ENCODE measurements around the gene ARF6. TPM values are rescaled to one million over a fixed set of nuclear protein-coding genes. Genes with fewer than 3 reads are reported as not detected.

The ARF6 gene
- total and polyA plus RNA-seq, 2 experiments from 2014 or later: 22.5 to 27.8 TPM

DNA sequence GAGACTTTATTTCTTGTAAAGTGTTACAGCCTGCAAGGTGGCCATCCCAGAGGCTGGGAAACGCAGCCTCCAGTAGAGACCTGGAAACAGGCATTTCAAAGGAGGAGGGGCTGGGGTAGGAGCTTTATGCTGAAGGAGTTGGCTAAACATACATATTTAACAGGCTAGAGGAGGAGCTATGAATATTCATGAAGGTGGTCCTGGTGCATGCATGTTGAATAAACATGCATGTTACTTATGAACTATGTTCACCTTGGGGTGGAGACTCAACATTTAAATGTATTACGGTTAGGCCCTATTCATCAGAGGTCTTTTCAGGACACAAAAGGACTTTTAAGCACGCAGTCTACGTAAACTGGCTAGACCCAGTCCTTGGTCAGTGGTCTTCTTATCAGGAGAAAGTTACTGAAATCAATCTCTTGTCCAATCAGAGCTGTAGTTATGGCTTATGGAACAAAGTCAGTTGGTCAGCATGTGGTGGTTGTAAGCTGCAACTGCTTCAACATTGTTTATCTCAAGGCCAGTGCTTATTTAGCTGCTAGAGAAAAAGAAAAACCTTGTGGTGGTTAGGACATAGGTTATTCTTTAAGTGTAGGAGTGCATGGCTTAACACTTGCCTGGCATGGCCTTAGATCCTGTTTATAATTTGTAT lies 11.4 kb upstream of the ARF6 start:
- TF ChIP-seq, protein P1, sequence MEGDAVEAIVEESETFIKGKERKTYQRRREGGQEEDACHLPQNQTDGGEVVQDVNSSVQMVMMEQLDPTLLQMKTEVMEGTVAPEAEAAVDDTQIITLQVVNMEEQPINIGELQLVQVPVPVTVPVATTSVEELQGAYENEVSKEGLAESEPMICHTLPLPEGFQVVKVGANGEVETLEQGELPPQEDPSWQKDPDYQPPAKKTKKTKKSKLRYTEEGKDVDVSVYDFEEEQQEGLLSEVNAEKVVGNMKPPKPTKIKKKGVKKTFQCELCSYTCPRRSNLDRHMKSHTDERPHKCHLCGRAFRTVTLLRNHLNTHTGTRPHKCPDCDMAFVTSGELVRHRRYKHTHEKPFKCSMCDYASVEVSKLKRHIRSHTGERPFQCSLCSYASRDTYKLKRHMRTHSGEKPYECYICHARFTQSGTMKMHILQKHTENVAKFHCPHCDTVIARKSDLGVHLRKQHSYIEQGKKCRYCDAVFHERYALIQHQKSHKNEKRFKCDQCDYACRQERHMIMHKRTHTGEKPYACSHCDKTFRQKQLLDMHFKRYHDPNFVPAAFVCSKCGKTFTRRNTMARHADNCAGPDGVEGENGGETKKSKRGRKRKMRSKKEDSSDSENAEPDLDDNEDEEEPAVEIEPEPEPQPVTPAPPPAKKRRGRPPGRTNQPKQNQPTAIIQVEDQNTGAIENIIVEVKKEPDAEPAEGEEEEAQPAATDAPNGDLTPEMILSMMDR (IDR thresholded peaks at IDR 0.05; ENCODE audit: low read depth, low read length): no peak
- Histone ChIP-seq H3K27ac (no peak overlapping the region), H3K36me3 (no peaks in the 10 kb centered on the region), H3K4me1 (ENCODE audit: low read depth) (no peaks in the 10 kb centered on the region), H3K9me3 (ENCODE audit: low read depth) (no peaks in the 10 kb centered on the region), H3K4me3 (no peak overlapping the region), H3K27me3 (no peaks in the 10 kb centered on the region)
- DNase-seq (ENCODE audit: low read depth in 1 of 2, low spot score in 1 of 2): no peak

DNA sequence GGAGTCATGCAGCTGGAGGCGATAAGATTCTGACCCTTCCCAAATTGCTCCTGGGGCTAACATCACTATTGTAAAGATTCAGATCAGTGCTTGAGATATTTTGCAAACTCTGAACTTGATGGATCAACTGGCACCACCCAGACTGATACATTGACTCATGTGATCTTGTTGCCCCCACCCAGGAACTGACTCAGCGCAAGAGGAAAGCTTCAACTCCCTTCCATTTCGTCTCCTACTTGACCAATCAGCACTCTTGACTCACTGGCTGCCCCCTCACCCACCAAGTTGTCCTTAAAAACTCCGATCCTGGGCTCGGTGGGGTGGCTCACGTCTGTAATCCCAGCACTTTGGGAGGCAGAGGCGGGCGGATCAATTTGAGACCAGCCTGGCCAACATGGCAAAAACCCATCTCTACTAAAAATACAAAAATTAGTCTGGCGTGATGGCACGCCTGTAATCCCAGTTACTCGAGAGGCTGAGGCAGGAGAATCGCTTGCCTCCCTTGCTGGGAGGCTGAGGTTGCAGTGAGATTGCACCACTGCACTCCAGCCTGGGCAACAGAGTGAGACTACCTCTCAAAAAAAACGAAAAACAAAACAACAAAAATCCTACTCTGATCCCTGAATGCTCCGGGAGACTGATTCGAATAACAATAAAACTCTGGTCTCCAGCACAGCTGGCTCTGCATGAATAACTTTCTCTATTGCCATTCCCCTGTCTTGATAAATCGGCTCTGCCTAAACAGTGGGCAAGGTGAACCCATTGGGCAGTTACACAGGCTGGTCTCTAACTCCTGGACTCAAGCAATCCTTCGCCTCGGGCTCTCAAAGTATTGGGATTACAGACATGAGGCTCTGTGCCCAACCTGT lies 9.8 kb upstream of the ARF6 start:
- H3K27ac ChIP-seq: no peak overlapping the region
- no peaks in the 10 kb centered on the region for H3K36me3 ChIP-seq
- no peak overlapping the region for H3K4me3 ChIP-seq
- H3K27me3 ChIP-seq: no peaks in the 10 kb centered on the region
- H3K9me3 ChIP-seq (ENCODE audit: low read depth): no peaks in the 10 kb centered on the region
- DNase-seq (ENCODE audit: low read depth in 1 of 2, low spot score in 1 of 2): no peak
- no peaks in the 10 kb centered on the region for H3K4me1 ChIP-seq (ENCODE audit: low read depth)
- TF ChIP-seq, protein P1 (IDR thresholded peaks at IDR 0.05; ENCODE audit: low read depth, low read length): no peak

DNA sequence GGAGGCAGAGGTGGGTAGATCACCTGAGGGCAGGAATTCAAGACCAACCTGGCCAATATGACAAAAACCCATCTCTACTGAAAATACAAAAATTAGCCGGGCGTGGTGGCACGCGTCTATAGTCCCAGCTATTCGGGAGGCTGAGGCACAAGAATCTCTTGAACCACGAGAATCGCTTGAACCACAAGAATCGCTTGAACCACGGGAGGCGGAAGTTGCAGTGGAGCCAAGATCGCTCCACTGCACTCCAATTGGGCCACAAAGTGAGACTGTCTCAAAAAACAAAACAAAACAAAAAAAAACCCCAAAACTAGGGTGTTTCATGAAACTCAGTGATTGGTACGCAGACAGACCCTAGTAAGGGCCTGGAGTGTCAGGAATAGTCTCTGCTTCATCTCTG lies 6.4 kb upstream of the ARF6 start:
- DNase-seq (ENCODE audit: low read depth in 1 of 2, low spot score in 1 of 2): no peak
- TF ChIP-seq, protein P1 (IDR thresholded peaks at IDR 0.05; ENCODE audit: low read depth, low read length): no peak
- H3K27me3 ChIP-seq: no peaks in the 10 kb centered on the region
- H3K9me3 ChIP-seq (ENCODE audit: low read depth): no peaks in the 10 kb centered on the region
- H3K36me3 ChIP-seq: no peaks in the 10 kb centered on the region
- H3K4me1 ChIP-seq (ENCODE audit: low read depth): no peaks in the 10 kb centered on the region
- no peak overlapping the region for H3K4me3 ChIP-seq
- no peak overlapping the region for H3K27ac ChIP-seq

DNA sequence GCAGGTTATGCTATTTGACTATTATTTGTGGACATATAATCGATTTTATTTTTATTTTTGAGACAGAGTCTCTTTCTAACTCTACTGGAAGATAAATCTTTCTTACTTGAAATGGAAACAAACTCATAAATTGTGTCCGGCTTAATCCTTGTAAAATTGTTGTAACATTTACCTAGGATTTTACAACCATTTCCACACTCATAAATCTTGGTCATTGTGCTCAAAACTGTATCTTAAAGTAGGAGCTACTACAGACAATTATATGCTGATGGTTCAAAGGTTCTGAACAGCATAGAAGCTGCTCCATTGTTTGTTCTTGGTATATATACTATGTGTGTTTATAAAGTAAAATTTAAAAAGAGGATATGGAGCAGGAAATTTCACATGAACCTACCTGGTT lies 4.6 kb upstream of the ARF6 start:
- TF ChIP-seq, protein P1 (IDR thresholded peaks at IDR 0.05; ENCODE audit: low read depth, low read length): no peak
- Histone ChIP-seq H3K36me3 (no peaks in the 10 kb centered on the region), H3K27me3 (no peaks in the 10 kb centered on the region), H3K9me3 (ENCODE audit: low read depth) (no peaks in the 10 kb centered on the region), H3K4me3 (no peak overlapping the region), H3K27ac (no peak overlapping the region), H3K4me1 (ENCODE audit: low read depth) (peaks cover 4% of the 10 kb centered on the region)
- DNase-seq (ENCODE audit: low read depth in 1 of 2, low spot score in 1 of 2): no peak

DNA sequence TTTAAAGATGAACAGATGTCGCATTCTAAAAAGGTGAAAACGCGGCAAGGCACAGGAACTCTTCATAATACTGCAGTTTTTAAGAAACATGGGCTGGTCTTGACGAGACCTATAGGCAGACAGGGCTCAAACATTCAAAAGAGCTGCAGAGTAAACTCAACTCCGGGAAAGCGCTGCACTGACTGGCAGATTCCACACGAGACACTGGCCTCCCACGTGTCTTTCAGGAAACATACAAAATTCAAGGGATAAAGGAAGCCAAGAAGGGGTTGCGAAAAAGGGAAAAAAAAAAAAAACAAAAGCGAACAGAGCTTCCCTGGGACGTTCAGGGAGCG lies 614 bp upstream of the ARF6 start:
- peak in 1 of 2 donors; percentile 93 for DNase-seq (ENCODE audit: low read depth in 1 of 2, low spot score in 1 of 2)
- Histone ChIP-seq H3K4me3 (peak overlapping the region; percentile 98), H3K27me3 (no peaks in the 10 kb centered on the region), H3K4me1 (ENCODE audit: low read depth) (peaks cover 35% of the 10 kb centered on the region), H3K9me3 (ENCODE audit: low read depth) (no peaks in the 10 kb centered on the region), H3K36me3 (peaks cover 8% of the 10 kb centered on the region), H3K27ac (peak overlapping the region; percentile 98)
- TF ChIP-seq, protein P1 (IDR thresholded peaks at IDR 0.05; ENCODE audit: low read depth, low read length): no peak
